ENCODE data around the gene FBXL4. TPM values are rescaled to one million over a fixed set of nuclear protein-coding genes. Genes with fewer than 3 reads are reported as not detected.

FBXL4 gene
- polyA plus RNA-seq, 1 donor from 2014 or later, result 9.7 TPM

GRCh38 chr6:98985391-98985790, 37.6 kb upstream of the FBXL4 start:
- H3K27ac ChIP-seq (ENCODE audit: low read length), result no peak overlapping the region
- H3K27me3 ChIP-seq (ENCODE audit: insufficient read depth, low read depth, low read length), result peaks cover 4% of the 10 kb centered on the region

GRCh38 chr6:98984121-98984520, 36.4 kb upstream of the FBXL4 start:
- Histone ChIP-seq H3K36me3 (ENCODE audit: insufficient read depth, low read length) (no peaks in the 10 kb centered on the region), H3K9me2 (ENCODE audit: insufficient read depth, low read length) (no peaks in the 10 kb centered on the region), H3K79me2 (replicated peaks; ENCODE audit: insufficient read depth, low read length) (no peaks in the 10 kb centered on the region), H3K9ac (ENCODE audit: low read length) (no peak overlapping the region), H3K9me3 (ENCODE audit: low read length) (no peaks in the 10 kb centered on the region), H3K4me3 (ENCODE audit: low read length) (no peak overlapping the region), H3F3A (ENCODE audit: insufficient read depth, low read length, poor library complexity, severe bottlenecking) (no peaks in the 10 kb centered on the region), H2AFZ (ENCODE audit: low read depth, low read length) (no peak overlapping the region), H3K4me2 (ENCODE audit: low read length) (no peak overlapping the region), H3K27ac (ENCODE audit: low read length) (no peak overlapping the region), H3K27me3 (ENCODE audit: insufficient read depth, low read depth, low read length) (peaks cover 4% of the 10 kb centered on the region), H4K20me1 (ENCODE audit: insufficient read depth) (no peaks in the 10 kb centered on the region)
- TF ChIP-seq SMC3 (conservative IDR thresholded peaks at IDR 0.05; ENCODE audit: poor library complexity) (no peak), TAF1 (IDR thresholded peaks at IDR 0.05; ENCODE audit: low read depth) (no peak), EP300 (conservative IDR thresholded peaks at IDR 0.05; ENCODE audit: poor library complexity, severe bottlenecking) (no peak), MXI1 (conservative IDR thresholded peaks at IDR 0.05; ENCODE audit: poor library complexity, severe bottlenecking) (no peak), RAD21 (conservative IDR thresholded peaks at IDR 0.05) (no peak), REST (IDR thresholded peaks at IDR 0.05; ENCODE audit: borderline replicate concordance) (no peak), POLR2AphosphoS5 (IDR thresholded peaks at IDR 0.05) (no peak), CTCF (IDR thresholded peaks at IDR 0.05; ENCODE audit: poor library complexity, severe bottlenecking) (no peak)

More at GRCh38 chr6:98985391-98985790, 37.6 kb upstream of the FBXL4 start:
- Histone ChIP-seq H3K9ac (ENCODE audit: low read length) (no peak overlapping the region), H3K9me3 (ENCODE audit: low read length) (no peaks in the 10 kb centered on the region), H3K4me3 (ENCODE audit: low read length) (no peak overlapping the region), H3K79me2 (replicated peaks; ENCODE audit: insufficient read depth, low read length) (no peaks in the 10 kb centered on the region), H3K4me2 (ENCODE audit: low read length) (no peak overlapping the region), H4K20me1 (ENCODE audit: insufficient read depth) (no peaks in the 10 kb centered on the region), H2AFZ (ENCODE audit: low read depth, low read length) (no peak overlapping the region), H3F3A (ENCODE audit: insufficient read depth, low read length, poor library complexity, severe bottlenecking) (no peaks in the 10 kb centered on the region), H3K9me2 (ENCODE audit: insufficient read depth, low read length) (no peaks in the 10 kb centered on the region), H3K36me3 (ENCODE audit: insufficient read depth, low read length) (no peaks in the 10 kb centered on the region)
- TF ChIP-seq RAD21 (conservative IDR thresholded peaks at IDR 0.05) (no peak), TAF1 (IDR thresholded peaks at IDR 0.05; ENCODE audit: low read depth) (no peak), EZH2 (IDR thresholded peaks at IDR 0.05; ENCODE audit: borderline replicate concordance, insufficient read depth, low read length, poor library complexity, severe bottlenecking) (no peak), EP300 (conservative IDR thresholded peaks at IDR 0.05; ENCODE audit: poor library complexity, severe bottlenecking) (no peak)

GRCh38 chr6:98981473-98981872, 33.7 kb upstream of the FBXL4 start:
- no peak overlapping the region for H3K4me3 ChIP-seq (ENCODE audit: low read length)
- no peaks in the 10 kb centered on the region for H4K20me1 ChIP-seq (ENCODE audit: insufficient read depth)
- no peaks in the 10 kb centered on the region for H3K9me3 ChIP-seq (ENCODE audit: low read length)
- no peak overlapping the region for H3K4me2 ChIP-seq (ENCODE audit: low read length)
- no peak overlapping the region for H2AFZ ChIP-seq (ENCODE audit: low read depth, low read length)
- H3K9ac ChIP-seq (ENCODE audit: low read length), result no peak overlapping the region
- no peak for TF ChIP-seq TAF1 (IDR thresholded peaks at IDR 0.05; ENCODE audit: low read depth)
- no peak for TF ChIP-seq EZH2 (IDR thresholded peaks at IDR 0.05; ENCODE audit: borderline replicate concordance, insufficient read depth, low read length, poor library complexity, severe bottlenecking)
- H3K79me2 ChIP-seq (replicated peaks; ENCODE audit: insufficient read depth, low read length), result no peaks in the 10 kb centered on the region
- no peaks in the 10 kb centered on the region for H3K9me2 ChIP-seq (ENCODE audit: insufficient read depth, low read length)
- peaks cover 4% of the 10 kb centered on the region for H3K27me3 ChIP-seq (ENCODE audit: insufficient read depth, low read depth, low read length)
- H3K36me3 ChIP-seq (ENCODE audit: insufficient read depth, low read length), result no peaks in the 10 kb centered on the region
- peaks cover 3% of the 10 kb centered on the region for H3F3A ChIP-seq (ENCODE audit: insufficient read depth, low read length, poor library complexity, severe bottlenecking)
- H3K27ac ChIP-seq (ENCODE audit: low read length), result no peak overlapping the region
